T-helper 2 cell treated with Interferon-gamma antibody and Interleukin-4, amounts not matched to agents 5 μg/mL and 100 μg/mL, for 36 hours (primary cell): Measurements from ENCODE around the gene DGUOK.
A peak's percentile ranks its signal among the peaks of the same experiment; 100 is the strongest.

ENCODE experiments used
- DNase-seq: peaks from one replicate; pipeline ENCODE4 v3.0.0; 2021; ENCODE audit warnings: low spot score
- H3K27ac Mint-ChIP-seq: one replicate; pipeline ENCODE4 v1.8.0; 2021; ENCODE audit warnings: mild to moderate bottlenecking, mixed read lengths
- H3K27me3 Mint-ChIP-seq: one replicate; pipeline ENCODE4 v1.8.0; 2021; ENCODE audit warnings: low read depth, mixed read lengths
- H3K36me3 Mint-ChIP-seq: one replicate; pipeline ENCODE4 v1.8.0; 2021; ENCODE audit warnings: low read depth, mixed read lengths
- H3K4me1 Mint-ChIP-seq: one replicate; pipeline ENCODE4 v1.8.0; 2021; ENCODE audit warnings: low read depth, mixed read lengths
- H3K4me3 Mint-ChIP-seq: one replicate; pipeline ENCODE4 v1.8.0; 2022; ENCODE audit warnings: mild to moderate bottlenecking, moderate library complexity, mixed read lengths
- H3K9me3 Mint-ChIP-seq: one replicate; pipeline ENCODE4 v1.8.0; 2021; ENCODE audit warnings: mixed read lengths

DGUOK gene

GRCh38 chr2:73990531-73990930 is 63.9 kb downstream of the DGUOK start:
- no peak for DNase-seq
- Mint-ChIP-seq H3K4me1 (peaks cover 52% of the 10 kb centered on the region), H3K27me3 (no peaks in the 10 kb centered on the region), H3K4me3 (no peak overlapping the region), H3K9me3 (peaks cover 9% of the 10 kb centered on the region), H3K27ac (no peak overlapping the region), H3K36me3 (peaks cover 61% of the 10 kb centered on the region)

GRCh38 chr2:73992036-73992435 is 65.4 kb downstream of the DGUOK start:
- Mint-ChIP-seq H3K27me3 (no peaks in the 10 kb centered on the region), H3K27ac (no peak overlapping the region), H3K9me3 (peaks cover 9% of the 10 kb centered on the region), H3K4me1 (peaks cover 42% of the 10 kb centered on the region), H3K4me3 (peak overlapping the region; percentile 14), H3K36me3 (peaks cover 51% of the 10 kb centered on the region)
- DNase-seq = no peak

DNA sequence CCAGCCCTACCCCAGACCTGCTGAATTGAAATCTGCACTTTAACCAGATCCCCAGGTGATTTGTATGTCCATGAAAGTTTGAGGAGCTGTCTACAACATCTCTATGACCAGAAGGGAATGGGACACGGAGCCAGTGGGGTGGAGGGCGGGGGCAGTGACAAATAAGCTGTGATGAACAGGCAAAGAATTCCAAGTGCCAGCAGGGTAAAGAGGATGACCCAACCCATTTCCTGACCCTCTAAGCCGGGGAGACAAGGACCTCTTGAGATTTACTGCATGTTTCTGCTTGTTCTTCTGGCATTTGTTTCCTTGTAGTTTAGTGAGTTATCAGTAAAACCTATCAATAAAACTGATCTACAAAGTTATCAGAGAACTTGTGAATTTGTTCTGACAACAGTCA is 66.7 kb downstream of the DGUOK start:
- Mint-ChIP-seq H3K4me1 (peaks cover 41% of the 10 kb centered on the region), H3K27ac (peak overlapping the region; percentile 11), H3K27me3 (no peaks in the 10 kb centered on the region), H3K9me3 (peaks cover 9% of the 10 kb centered on the region), H3K36me3 (peaks cover 46% of the 10 kb centered on the region), H3K4me3 (peak overlapping the region; percentile 1)
- no peak for DNase-seq

DNA sequence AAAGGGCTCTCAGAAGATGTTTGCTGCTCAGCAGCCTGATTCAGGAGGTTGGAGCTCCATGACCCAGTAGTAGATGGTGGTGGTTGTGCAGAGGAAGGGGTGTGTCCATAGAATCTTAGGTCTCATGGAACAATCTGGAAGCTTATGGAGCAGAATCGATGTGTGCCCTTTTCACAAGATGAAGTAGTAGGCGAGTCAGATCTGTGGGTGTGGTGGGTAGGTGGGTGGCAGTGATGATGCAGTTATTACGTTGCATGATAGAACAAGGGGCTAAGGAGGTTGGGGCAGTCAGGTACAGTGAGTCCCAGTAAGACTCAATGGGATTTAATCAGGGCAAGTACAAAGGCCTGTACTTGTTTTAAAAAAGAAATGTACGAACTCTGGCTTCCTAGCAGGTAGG is 67.1 kb downstream of the DGUOK start:
- Mint-ChIP-seq H3K4me3 (peak overlapping the region; percentile 1), H3K9me3 (peaks cover 9% of the 10 kb centered on the region)
- no peak for DNase-seq

GRCh38 chr2:73994178-73994831 is 67.6 kb downstream of the DGUOK start:
- Mint-ChIP-seq H3K9me3 (peaks cover 9% of the 10 kb centered on the region), H3K4me1 (peaks cover 42% of the 10 kb centered on the region), H3K27ac (no peak overlapping the region), H3K27me3 (no peaks in the 10 kb centered on the region), H3K36me3 (peaks cover 40% of the 10 kb centered on the region), H3K4me3 (no peak overlapping the region)
- DNase-seq = no peak

More for the DNA sequence above, 67.1 kb downstream of the DGUOK start:
- H3K4me1 Mint-ChIP-seq = peaks cover 42% of the 10 kb centered on the region
- peak overlapping the region; percentile 11 for H3K27ac Mint-ChIP-seq
- no peaks in the 10 kb centered on the region for H3K27me3 Mint-ChIP-seq
- peaks cover 44% of the 10 kb centered on the region for H3K36me3 Mint-ChIP-seq

- Mint-ChIP-seq H3K27me3 (no peaks in the 10 kb centered on the region), H3K27ac (no peak overlapping the region), H3K36me3 (peaks cover 25% of the 10 kb centered on the region), H3K4me3 (no peak overlapping the region), H3K4me1 (peaks cover 43% of the 10 kb centered on the region), H3K9me3 (peaks cover 5% of the 10 kb centered on the region)
- DNase-seq = no peak
Measured at GRCh38 chr2:73995810-73996209, 69.1 kb downstream of the DGUOK start.

- Mint-ChIP-seq H3K4me1 (peaks cover 57% of the 10 kb centered on the region), H3K9me3 (no peaks in the 10 kb centered on the region), H3K27me3 (no peaks in the 10 kb centered on the region), H3K4me3 (no peak overlapping the region), H3K27ac (peak overlapping the region; percentile 32), H3K36me3 (peaks cover 15% of the 10 kb centered on the region)
- DNase-seq = no peak
Measured at GRCh38 chr2:73997813-73998212, 71.1 kb downstream of the DGUOK start.

GRCh38 chr2:73998451-73998850 is 71.8 kb downstream of the DGUOK start:
- DNase-seq = no peak
- Mint-ChIP-seq H3K9me3 (no peaks in the 10 kb centered on the region), H3K4me1 (peaks cover 56% of the 10 kb centered on the region), H3K36me3 (peaks cover 12% of the 10 kb centered on the region), H3K4me3 (no peak overlapping the region), H3K27me3 (no peaks in the 10 kb centered on the region), H3K27ac (peak overlapping the region; percentile 37)

DNA sequence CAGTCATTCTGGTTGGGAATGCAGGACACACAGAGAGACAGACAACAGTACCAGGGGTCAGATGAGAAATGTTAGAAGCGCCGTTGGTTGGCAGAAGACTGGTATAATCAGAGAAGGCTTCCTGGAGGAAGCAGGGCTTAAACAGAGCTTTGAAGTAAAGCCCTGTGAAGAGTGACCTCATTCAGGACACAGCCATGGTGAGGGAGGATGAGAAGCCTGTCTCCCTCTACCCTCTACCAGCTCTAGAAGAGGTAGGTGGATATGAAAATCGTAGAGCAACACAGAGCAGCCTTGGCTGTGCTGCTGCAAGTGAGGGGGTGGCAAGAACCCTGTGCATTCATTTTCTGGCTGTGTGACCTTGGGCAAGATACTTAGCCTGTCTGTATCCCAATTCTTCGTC is 72.3 kb downstream of the DGUOK start:
- DNase-seq = no peak
- Mint-ChIP-seq H3K27ac (no peak overlapping the region), H3K4me1 (peaks cover 54% of the 10 kb centered on the region), H3K27me3 (no peaks in the 10 kb centered on the region), H3K9me3 (no peaks in the 10 kb centered on the region), H3K36me3 (peaks cover 7% of the 10 kb centered on the region), H3K4me3 (no peak overlapping the region)

DNA sequence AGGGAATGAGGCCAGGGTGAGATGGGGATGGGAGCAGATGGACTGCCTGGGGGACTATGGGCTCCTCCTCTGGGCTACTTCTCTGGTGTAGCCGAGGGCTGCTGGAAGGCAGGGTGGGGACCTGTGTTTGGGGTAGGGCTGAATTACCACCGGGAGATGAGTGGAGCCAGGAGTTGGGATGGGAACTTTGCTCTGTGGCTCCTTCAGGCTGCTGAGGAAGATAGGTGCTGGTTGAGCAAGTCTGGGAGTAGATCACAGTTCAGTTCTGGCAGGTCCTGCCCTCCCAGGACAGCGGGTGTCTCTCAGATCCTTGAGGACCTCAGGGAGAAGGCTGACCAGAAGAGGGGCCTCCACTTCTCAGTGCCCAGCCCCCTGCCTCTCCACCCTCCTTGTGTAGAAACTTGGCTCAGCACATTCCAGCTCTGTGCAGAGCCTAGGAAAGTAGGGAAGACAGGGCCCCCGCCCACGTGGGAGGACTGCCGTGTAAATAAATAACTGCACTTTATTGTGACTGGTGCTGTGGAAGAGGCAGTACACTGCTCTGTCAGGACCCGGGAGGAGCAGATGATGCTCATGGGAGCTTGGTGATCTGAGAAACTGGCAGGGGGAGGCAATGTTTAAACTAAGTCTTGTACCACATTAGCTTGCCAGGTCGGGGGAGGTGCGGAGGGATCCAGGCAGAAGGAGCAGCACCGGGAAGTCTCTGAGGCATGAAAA is 73.4 kb downstream of the DGUOK start:
- DNase-seq = no peak
- no peak overlapping the region for H3K27ac Mint-ChIP-seq
- peaks cover 5% of the 10 kb centered on the region for H3K36me3 Mint-ChIP-seq
- no peak overlapping the region for H3K4me3 Mint-ChIP-seq
- peaks cover 50% of the 10 kb centered on the region for H3K4me1 Mint-ChIP-seq
- no peaks in the 10 kb centered on the region for H3K9me3 Mint-ChIP-seq
- no peaks in the 10 kb centered on the region for H3K27me3 Mint-ChIP-seq

DNA sequence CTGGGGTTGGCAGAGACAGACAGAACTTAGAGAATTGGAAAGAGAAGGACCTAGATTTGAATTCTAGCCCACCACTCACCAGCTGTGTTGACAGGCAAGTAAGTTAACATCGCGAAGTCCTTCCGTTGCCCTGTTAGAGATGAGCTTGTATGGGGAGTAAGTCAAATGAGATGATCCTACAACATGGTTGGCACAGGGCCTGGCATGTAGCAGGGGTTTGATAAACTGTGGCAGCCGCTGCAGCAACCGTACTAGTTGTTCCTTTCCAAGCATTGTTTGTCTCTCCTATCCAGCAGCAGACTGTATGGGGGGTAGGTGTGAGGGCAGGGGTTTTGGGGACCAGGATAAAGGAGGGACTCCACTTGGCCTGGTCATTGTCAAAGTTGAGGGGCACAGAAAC is 74.0 kb downstream of the DGUOK start:
- DNase-seq = no peak
- H3K27ac Mint-ChIP-seq = no peak overlapping the region
- H3K9me3 Mint-ChIP-seq = no peaks in the 10 kb centered on the region
- H3K36me3 Mint-ChIP-seq = peaks cover 5% of the 10 kb centered on the region
- no peaks in the 10 kb centered on the region for H3K27me3 Mint-ChIP-seq
- peaks cover 53% of the 10 kb centered on the region for H3K4me1 Mint-ChIP-seq
- no peak overlapping the region for H3K4me3 Mint-ChIP-seq

DNA sequence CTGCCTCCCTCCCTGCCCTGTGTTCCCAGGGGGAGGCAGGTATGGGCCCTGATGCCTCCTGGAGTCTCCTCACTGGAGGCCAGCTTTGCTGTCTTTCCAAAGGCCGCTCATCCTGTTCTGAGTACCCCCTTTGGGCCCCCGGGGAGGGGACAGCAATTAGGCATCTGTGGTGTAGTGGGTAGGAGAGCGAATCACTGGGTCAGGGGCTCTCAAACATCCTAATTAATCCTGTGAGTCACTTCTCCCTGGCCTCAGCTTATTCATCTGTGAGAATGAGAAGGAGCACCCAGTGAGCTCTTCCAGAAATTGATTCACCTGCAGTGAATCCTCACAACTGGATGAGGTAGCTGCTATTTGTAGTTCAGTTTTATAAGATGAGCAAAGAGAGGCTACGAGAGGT is 74.4 kb downstream of the DGUOK start:
- peaks cover 56% of the 10 kb centered on the region for H3K4me1 Mint-ChIP-seq
- H3K9me3 Mint-ChIP-seq = no peaks in the 10 kb centered on the region
- peak overlapping the region; percentile 78 for H3K4me3 Mint-ChIP-seq
- H3K36me3 Mint-ChIP-seq = peaks cover 8% of the 10 kb centered on the region
- H3K27ac Mint-ChIP-seq = no peak overlapping the region
- no peaks in the 10 kb centered on the region for H3K27me3 Mint-ChIP-seq
- DNase-seq = no peak

- Mint-ChIP-seq H3K27me3 (no peaks in the 10 kb centered on the region), H3K27ac (no peak overlapping the region), H3K4me1 (peaks cover 55% of the 10 kb centered on the region), H3K36me3 (peaks cover 8% of the 10 kb centered on the region), H3K9me3 (no peaks in the 10 kb centered on the region), H3K4me3 (peak overlapping the region; percentile 78)
- no peak for DNase-seq
Measured at GRCh38 chr2:74001781-74002504, 75.3 kb downstream of the DGUOK start.
